ENCODE measurements around the gene RALY.

Gene RALY

GRCh38 chr20:34049389-34049788 is 55.7 kb downstream of the RALY start:
- Histone ChIP-seq H3K9me3 (ENCODE audit: low read length) (no peaks in the 10 kb centered on the region), H3K36me3 (ENCODE audit: insufficient read depth, low read length) (no peaks in the 10 kb centered on the region), H3K4me1 (ENCODE audit: insufficient read depth, low read length) (peaks cover 22% of the 10 kb centered on the region), H3K27me3 (ENCODE audit: insufficient read depth, low read length) (no peaks in the 10 kb centered on the region), H3K4me3 (ENCODE audit: low read length) (no peak overlapping the region), H2AFZ (ENCODE audit: low read depth, low read length) (no peak overlapping the region)

GRCh38 chr20:34049897-34050695 is 56.4 kb downstream of the RALY start:
- no peak overlapping the region for H2AFZ ChIP-seq (ENCODE audit: low read depth, low read length)

GRCh38 chr20:34052414-34052813 is 58.7 kb downstream of the RALY start:
- no peak overlapping the region for H2AFZ ChIP-seq (ENCODE audit: low read depth, low read length)
- H3K27me3 ChIP-seq (ENCODE audit: insufficient read depth, low read length): no peaks in the 10 kb centered on the region
- H3K4me3 ChIP-seq (ENCODE audit: low read length): no peak overlapping the region
- no peaks in the 10 kb centered on the region for H3K36me3 ChIP-seq (ENCODE audit: insufficient read depth, low read length)
- H3K9me3 ChIP-seq (ENCODE audit: low read length): no peaks in the 10 kb centered on the region
- peaks cover 16% of the 10 kb centered on the region for H3K4me1 ChIP-seq (ENCODE audit: insufficient read depth, low read length)

More at GRCh38 chr20:34049897-34050695, 56.4 kb downstream of the RALY start:
- no peak overlapping the region for H3K4me3 ChIP-seq (ENCODE audit: low read length)
- no peaks in the 10 kb centered on the region for H3K36me3 ChIP-seq (ENCODE audit: insufficient read depth, low read length)
- peaks cover 24% of the 10 kb centered on the region for H3K4me1 ChIP-seq (ENCODE audit: insufficient read depth, low read length)
- H3K27me3 ChIP-seq (ENCODE audit: insufficient read depth, low read length): no peaks in the 10 kb centered on the region
- H3K9me3 ChIP-seq (ENCODE audit: low read length): no peaks in the 10 kb centered on the region

- Histone ChIP-seq H2AFZ (ENCODE audit: low read depth, low read length) (no peak overlapping the region), H3K36me3 (ENCODE audit: insufficient read depth, low read length) (no peaks in the 10 kb centered on the region), H3K27me3 (ENCODE audit: insufficient read depth, low read length) (no peaks in the 10 kb centered on the region), H3K4me1 (ENCODE audit: insufficient read depth, low read length) (peaks cover 16% of the 10 kb centered on the region), H3K9me3 (ENCODE audit: low read length) (no peaks in the 10 kb centered on the region), H3K4me3 (ENCODE audit: low read length) (no peak overlapping the region)
These were observed 61.6 kb downstream of the RALY start for GRCh38 chr20:34055290-34055689.

GRCh38 chr20:34058831-34059230 is 65.1 kb downstream of the RALY start:
- Histone ChIP-seq H3K9me3 (ENCODE audit: low read length) (no peaks in the 10 kb centered on the region), H2AFZ (ENCODE audit: low read depth, low read length) (no peak overlapping the region), H3K36me3 (ENCODE audit: insufficient read depth, low read length) (peaks cover 4% of the 10 kb centered on the region), H3K4me1 (ENCODE audit: insufficient read depth, low read length) (peaks cover 8% of the 10 kb centered on the region), H3K27me3 (ENCODE audit: insufficient read depth, low read length) (no peaks in the 10 kb centered on the region), H3K4me3 (ENCODE audit: low read length) (no peak overlapping the region)

GRCh38 chr20:34060970-34061369 is 67.3 kb downstream of the RALY start:
- Histone ChIP-seq H3K27me3 (ENCODE audit: insufficient read depth, low read length) (no peaks in the 10 kb centered on the region), H3K4me3 (ENCODE audit: low read length) (no peak overlapping the region), H3K9me3 (ENCODE audit: low read length) (no peaks in the 10 kb centered on the region), H3K4me1 (ENCODE audit: insufficient read depth, low read length) (no peaks in the 10 kb centered on the region), H3K36me3 (ENCODE audit: insufficient read depth, low read length) (peaks cover 11% of the 10 kb centered on the region), H2AFZ (ENCODE audit: low read depth, low read length) (no peak overlapping the region)

- Histone ChIP-seq H3K9me3 (ENCODE audit: low read length) (no peaks in the 10 kb centered on the region), H2AFZ (ENCODE audit: low read depth, low read length) (no peak overlapping the region), H3K36me3 (ENCODE audit: insufficient read depth, low read length) (peaks cover 11% of the 10 kb centered on the region), H3K4me3 (ENCODE audit: low read length) (no peak overlapping the region), H3K27me3 (ENCODE audit: insufficient read depth, low read length) (no peaks in the 10 kb centered on the region), H3K4me1 (ENCODE audit: insufficient read depth, low read length) (no peaks in the 10 kb centered on the region)
These were observed 68.0 kb downstream of the RALY start for GRCh38 chr20:34061695-34062094.

GRCh38 chr20:34062570-34063482 is 69.1 kb downstream of the RALY start:
- no peaks in the 10 kb centered on the region for H3K4me1 ChIP-seq (ENCODE audit: insufficient read depth, low read length)
- no peak overlapping the region for H3K4me3 ChIP-seq (ENCODE audit: low read length)
- no peaks in the 10 kb centered on the region for H3K9me3 ChIP-seq (ENCODE audit: low read length)
- H3K27me3 ChIP-seq (ENCODE audit: insufficient read depth, low read length): no peaks in the 10 kb centered on the region
- H3K36me3 ChIP-seq (ENCODE audit: insufficient read depth, low read length): peaks cover 11% of the 10 kb centered on the region
- no peak overlapping the region for H2AFZ ChIP-seq (ENCODE audit: low read depth, low read length)

GRCh38 chr20:34064286-34064685 is 70.6 kb downstream of the RALY start:
- Histone ChIP-seq H3K4me3 (ENCODE audit: low read length) (no peak overlapping the region), H2AFZ (ENCODE audit: low read depth, low read length) (no peak overlapping the region), H3K4me1 (ENCODE audit: insufficient read depth, low read length) (no peaks in the 10 kb centered on the region), H3K27me3 (ENCODE audit: insufficient read depth, low read length) (no peaks in the 10 kb centered on the region), H3K9me3 (ENCODE audit: low read length) (no peaks in the 10 kb centered on the region), H3K36me3 (ENCODE audit: insufficient read depth, low read length) (peaks cover 11% of the 10 kb centered on the region)

GRCh38 chr20:34065260-34065659 is 71.5 kb downstream of the RALY start:
- Histone ChIP-seq H3K9me3 (ENCODE audit: low read length) (no peaks in the 10 kb centered on the region), H3K4me3 (ENCODE audit: low read length) (no peak overlapping the region), H3K36me3 (ENCODE audit: insufficient read depth, low read length) (peaks cover 11% of the 10 kb centered on the region), H2AFZ (ENCODE audit: low read depth, low read length) (no peak overlapping the region), H3K27me3 (ENCODE audit: insufficient read depth, low read length) (no peaks in the 10 kb centered on the region), H3K4me1 (ENCODE audit: insufficient read depth, low read length) (no peaks in the 10 kb centered on the region)

GRCh38 chr20:34066476-34067090 is 72.9 kb downstream of the RALY start:
- H3K4me3 ChIP-seq (ENCODE audit: low read length): no peak overlapping the region
- no peak overlapping the region for H2AFZ ChIP-seq (ENCODE audit: low read depth, low read length)
- H3K27me3 ChIP-seq (ENCODE audit: insufficient read depth, low read length): no peaks in the 10 kb centered on the region
- no peaks in the 10 kb centered on the region for H3K4me1 ChIP-seq (ENCODE audit: insufficient read depth, low read length)
- H3K36me3 ChIP-seq (ENCODE audit: insufficient read depth, low read length): peaks cover 7% of the 10 kb centered on the region
- no peaks in the 10 kb centered on the region for H3K9me3 ChIP-seq (ENCODE audit: low read length)

GRCh38 chr20:34068001-34068400 is 74.3 kb downstream of the RALY start:
- no peaks in the 10 kb centered on the region for H3K27me3 ChIP-seq (ENCODE audit: insufficient read depth, low read length)
- H3K36me3 ChIP-seq (ENCODE audit: insufficient read depth, low read length): peaks cover 16% of the 10 kb centered on the region
- H2AFZ ChIP-seq (ENCODE audit: low read depth, low read length): no peak overlapping the region
- no peak overlapping the region for H3K4me3 ChIP-seq (ENCODE audit: low read length)
- no peaks in the 10 kb centered on the region for H3K4me1 ChIP-seq (ENCODE audit: insufficient read depth, low read length)
- no peaks in the 10 kb centered on the region for H3K9me3 ChIP-seq (ENCODE audit: low read length)

Measured in neuron (in vitro differentiated cells).